H1 (cell line): ENCODE measurements around the gene FASN. TPM values are rescaled to one million over a fixed set of nuclear protein-coding genes. Genes with fewer than 3 reads are reported as not detected.

ENCODE experiments used
- polyA plus RNA-seq, 7 experiments: library from polyadenylated mRNA; depleted of rRNA in 3 of 7; stranded (reverse) in 5 of 7; unstranded in 2 of 7; fragments of >200 nt in 5 of 7; fragments of 200-250 nt in 2 of 7; gene quantifications; 1 replicate in 5 of 7; 2 replicates in 1 of 7; 4 replicates in 1 of 7; pipeline versions ENCODE4 v1.2.1 to v1.2.3, GENCODE V29; 2011 to 2013; ENCODE audit warnings: missing spikeins in 2 of 7, mixed read lengths in 2 of 7
- total RNA-seq: library from RNA; stranded (reverse); fragmentation: NEBNext Ultra II Directional; extraction: Animal tissue kit (Norgen Biotek cat#: 25700); gene quantifications from 2 replicates; pipeline ENCODE4 v1.2.1, GENCODE V29; 2021
- TF ChIP-seq, protein P1 (sequence below): fragments of 300-600 bp; sonication (generic); IDR thresholded peaks from 2 replicates; pipeline ENCODE4 v1.7.1; 2012; ENCODE audit warnings: low read length, moderate library complexity, mild to moderate bottlenecking, inconsistent platforms; ENCODE audit not compliant: insufficient replicate concordance

The FASN gene
- total and polyA plus RNA-seq, 2 of the 8 experiments (the other 6 are each of a cell fraction or from before 2014, with no cell fraction given) = 143 to 561 TPM

DNA sequence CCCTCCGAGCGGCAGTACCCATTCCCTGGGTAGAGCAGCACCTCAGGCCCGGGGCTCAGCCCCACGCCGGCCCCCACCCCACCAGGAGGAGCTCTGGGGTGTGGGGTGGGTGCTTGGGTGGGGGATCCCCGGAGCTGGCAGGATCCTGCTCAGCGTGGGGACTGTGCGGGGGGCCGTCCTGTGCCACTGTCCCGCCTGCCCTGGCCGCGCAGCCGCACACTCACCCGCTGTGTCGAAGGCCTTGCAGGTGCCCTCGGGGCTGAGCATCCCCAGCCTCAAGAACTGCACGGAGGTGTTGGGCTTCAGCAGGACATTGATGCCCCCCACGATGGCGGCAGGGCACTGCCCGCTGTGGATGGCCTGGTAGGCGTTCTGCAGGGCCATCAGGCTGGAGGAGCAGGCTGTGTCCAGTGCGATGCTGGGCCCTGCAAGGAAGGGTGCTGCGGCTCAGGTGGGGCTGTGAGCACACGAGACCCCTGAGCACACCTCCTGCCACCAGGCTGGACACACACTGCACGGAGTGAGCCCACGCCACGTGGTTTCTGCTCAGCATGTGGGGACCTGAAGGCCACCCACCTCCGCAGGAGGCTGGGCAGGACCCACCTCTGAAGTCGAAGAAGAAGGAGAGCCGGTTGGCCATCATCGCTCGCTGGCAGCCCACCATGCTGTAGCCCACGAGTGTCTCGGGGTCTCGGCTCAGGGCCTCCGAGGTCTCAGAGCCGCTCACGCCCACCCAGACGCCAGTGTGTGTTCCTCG lies 4.9 kb downstream of the FASN start (continued):
- TF ChIP-seq, protein P1, sequence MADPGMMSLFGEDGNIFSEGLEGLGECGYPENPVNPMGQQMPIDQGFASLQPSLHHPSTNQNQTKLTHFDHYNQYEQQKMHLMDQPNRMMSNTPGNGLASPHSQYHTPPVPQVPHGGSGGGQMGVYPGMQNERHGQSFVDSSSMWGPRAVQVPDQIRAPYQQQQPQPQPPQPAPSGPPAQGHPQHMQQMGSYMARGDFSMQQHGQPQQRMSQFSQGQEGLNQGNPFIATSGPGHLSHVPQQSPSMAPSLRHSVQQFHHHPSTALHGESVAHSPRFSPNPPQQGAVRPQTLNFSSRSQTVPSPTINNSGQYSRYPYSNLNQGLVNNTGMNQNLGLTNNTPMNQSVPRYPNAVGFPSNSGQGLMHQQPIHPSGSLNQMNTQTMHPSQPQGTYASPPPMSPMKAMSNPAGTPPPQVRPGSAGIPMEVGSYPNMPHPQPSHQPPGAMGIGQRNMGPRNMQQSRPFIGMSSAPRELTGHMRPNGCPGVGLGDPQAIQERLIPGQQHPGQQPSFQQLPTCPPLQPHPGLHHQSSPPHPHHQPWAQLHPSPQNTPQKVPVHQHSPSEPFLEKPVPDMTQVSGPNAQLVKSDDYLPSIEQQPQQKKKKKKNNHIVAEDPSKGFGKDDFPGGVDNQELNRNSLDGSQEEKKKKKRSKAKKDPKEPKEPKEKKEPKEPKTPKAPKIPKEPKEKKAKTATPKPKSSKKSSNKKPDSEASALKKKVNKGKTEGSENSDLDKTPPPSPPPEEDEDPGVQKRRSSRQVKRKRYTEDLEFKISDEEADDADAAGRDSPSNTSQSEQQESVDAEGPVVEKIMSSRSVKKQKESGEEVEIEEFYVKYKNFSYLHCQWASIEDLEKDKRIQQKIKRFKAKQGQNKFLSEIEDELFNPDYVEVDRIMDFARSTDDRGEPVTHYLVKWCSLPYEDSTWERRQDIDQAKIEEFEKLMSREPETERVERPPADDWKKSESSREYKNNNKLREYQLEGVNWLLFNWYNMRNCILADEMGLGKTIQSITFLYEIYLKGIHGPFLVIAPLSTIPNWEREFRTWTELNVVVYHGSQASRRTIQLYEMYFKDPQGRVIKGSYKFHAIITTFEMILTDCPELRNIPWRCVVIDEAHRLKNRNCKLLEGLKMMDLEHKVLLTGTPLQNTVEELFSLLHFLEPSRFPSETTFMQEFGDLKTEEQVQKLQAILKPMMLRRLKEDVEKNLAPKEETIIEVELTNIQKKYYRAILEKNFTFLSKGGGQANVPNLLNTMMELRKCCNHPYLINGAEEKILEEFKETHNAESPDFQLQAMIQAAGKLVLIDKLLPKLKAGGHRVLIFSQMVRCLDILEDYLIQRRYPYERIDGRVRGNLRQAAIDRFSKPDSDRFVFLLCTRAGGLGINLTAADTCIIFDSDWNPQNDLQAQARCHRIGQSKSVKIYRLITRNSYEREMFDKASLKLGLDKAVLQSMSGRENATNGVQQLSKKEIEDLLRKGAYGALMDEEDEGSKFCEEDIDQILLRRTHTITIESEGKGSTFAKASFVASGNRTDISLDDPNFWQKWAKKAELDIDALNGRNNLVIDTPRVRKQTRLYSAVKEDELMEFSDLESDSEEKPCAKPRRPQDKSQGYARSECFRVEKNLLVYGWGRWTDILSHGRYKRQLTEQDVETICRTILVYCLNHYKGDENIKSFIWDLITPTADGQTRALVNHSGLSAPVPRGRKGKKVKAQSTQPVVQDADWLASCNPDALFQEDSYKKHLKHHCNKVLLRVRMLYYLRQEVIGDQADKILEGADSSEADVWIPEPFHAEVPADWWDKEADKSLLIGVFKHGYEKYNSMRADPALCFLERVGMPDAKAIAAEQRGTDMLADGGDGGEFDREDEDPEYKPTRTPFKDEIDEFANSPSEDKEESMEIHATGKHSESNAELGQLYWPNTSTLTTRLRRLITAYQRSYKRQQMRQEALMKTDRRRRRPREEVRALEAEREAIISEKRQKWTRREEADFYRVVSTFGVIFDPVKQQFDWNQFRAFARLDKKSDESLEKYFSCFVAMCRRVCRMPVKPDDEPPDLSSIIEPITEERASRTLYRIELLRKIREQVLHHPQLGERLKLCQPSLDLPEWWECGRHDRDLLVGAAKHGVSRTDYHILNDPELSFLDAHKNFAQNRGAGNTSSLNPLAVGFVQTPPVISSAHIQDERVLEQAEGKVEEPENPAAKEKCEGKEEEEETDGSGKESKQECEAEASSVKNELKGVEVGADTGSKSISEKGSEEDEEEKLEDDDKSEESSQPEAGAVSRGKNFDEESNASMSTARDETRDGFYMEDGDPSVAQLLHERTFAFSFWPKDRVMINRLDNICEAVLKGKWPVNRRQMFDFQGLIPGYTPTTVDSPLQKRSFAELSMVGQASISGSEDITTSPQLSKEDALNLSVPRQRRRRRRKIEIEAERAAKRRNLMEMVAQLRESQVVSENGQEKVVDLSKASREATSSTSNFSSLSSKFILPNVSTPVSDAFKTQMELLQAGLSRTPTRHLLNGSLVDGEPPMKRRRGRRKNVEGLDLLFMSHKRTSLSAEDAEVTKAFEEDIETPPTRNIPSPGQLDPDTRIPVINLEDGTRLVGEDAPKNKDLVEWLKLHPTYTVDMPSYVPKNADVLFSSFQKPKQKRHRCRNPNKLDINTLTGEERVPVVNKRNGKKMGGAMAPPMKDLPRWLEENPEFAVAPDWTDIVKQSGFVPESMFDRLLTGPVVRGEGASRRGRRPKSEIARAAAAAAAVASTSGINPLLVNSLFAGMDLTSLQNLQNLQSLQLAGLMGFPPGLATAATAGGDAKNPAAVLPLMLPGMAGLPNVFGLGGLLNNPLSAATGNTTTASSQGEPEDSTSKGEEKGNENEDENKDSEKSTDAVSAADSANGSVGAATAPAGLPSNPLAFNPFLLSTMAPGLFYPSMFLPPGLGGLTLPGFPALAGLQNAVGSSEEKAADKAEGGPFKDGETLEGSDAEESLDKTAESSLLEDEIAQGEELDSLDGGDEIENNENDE = no peak
